HG02981 (cell line): Measurements from ENCODE around the gene DEPDC7.
"Not testable (repeated sequence)": the region's sequence is repeated elsewhere in the genome, so short reads cannot be mapped to it uniquely, and the experiment has no call there.

Experiments used
- ATAC-seq: cut with Tn5 transposase; IDR thresholded peaks from one replicate; pipeline ENCODE4 v1.9.1; 2021; ENCODE audit warnings: mild to moderate bottlenecking, moderate library complexity; ENCODE audit not compliant: unreplicated experiment

The DEPDC7 gene

DNA sequence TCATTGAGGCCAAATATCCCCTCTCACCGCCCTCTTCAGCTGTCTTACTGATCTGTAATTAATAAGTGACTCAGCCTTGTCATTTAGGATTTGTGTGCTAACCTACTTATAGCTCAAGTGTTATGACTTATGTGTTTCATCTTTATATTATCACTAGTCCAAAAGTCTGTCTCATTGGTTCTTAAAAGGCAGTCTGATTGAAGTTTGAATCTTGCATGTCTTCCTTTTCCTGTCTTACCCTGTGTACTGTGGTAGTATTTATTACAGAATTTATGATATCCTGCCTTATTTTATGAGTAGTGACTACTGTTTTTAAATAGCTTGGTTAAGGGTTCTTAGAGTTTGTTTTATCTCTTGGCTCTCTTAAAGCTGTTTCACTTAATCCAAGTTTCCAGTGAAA is 6.3 kb downstream of the DEPDC7 start:
- peak; percentile 62 for ATAC-seq

- no peak for ATAC-seq
Measured at GRCh38 chr11:33025339-33025722, 9.7 kb downstream of the DEPDC7 start.

DNA sequence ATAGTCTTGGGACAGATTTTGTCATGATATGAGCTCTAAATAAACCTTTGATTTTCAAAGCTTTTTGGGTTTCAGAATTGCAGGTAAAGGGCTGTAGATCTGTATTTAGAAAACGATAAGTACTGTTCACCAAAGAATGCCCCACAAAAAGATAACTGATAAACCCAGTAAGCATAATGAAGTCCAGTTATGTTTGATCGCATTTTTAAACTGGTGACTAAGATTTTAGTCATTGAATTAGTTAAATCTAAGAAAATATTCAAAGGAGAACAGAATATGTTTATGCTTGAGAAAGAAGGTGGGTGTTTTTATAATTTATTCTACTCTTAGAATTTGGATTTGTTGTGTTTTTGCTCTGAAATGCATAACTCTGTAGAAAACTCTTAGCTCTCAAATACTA is 11.6 kb downstream of the DEPDC7 start:
- no peak for ATAC-seq

DNA sequence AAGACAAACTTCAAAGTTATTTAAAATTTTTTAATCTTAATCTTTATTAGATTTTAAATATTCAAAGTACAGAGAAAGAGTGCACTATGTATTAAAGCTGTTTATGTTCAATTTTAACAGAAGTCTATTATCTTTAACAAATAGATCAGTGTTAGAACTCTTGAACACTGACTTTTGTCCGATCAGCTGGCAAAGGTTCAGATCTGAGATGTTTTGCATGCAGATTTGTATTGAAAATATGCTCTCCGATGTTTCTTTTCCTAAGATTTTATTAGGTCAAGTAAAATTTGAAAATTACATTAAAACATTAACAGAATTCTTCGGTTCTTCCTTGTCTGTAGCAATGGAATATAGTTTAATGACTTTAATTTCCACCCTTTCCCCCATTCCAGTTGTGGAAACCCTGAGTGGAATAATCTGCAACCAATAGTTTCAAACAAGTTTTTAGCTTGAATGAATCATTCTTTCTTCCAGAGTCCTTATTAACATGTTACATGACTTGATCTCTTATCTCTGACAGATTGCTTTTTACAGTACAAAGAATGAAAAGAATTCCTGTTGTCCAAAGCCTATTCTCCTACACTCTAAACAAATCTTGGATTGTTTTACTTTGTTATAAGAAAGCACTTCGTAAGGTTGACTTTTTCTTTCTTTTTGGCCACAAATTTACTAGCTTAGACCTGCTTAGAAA is 12.3 kb downstream of the DEPDC7 start:
- no peak for ATAC-seq

DNA sequence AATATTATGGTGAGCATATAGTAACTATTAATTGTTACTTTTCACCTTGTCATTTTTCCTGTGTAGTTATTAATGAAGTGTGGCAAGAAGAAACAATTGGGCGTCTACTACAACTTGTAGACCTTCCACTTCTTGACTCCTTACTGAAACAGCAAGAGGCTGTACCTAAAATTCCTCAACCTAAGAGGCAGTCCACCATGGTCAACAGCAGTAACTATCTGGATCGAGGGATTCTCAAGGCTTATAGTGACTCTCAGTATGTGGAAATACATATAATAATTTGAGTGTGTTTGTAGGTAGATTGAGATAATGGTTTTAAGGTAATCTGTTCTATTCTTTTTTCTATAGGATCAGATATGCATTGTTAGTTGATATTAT is 12.8 kb downstream of the DEPDC7 start:
- ATAC-seq: no peak

- not testable (repeated sequence) for ATAC-seq
Measured at GRCh38 chr11:33029218-33029617, 13.5 kb downstream of the DEPDC7 start.

DNA sequence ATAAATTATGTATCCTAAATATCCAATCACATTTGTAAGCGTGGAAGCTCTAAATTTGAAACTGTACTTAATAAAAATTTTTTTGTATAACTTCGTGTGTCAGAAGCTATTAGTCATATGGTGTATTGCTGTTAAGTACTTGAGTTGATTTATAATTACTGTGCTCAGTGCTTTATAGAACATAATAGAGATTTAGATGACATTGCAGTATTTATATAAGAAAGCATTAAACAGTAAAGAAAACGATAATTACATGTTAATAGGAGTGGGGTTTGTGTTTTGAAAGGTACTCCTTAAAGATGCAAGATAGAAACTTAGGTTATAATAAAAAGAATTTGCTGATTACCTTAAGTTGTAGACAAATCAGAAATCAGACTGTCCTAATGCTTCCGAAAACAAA is 17.8 kb downstream of the DEPDC7 start:
- ATAC-seq: no peak

DNA sequence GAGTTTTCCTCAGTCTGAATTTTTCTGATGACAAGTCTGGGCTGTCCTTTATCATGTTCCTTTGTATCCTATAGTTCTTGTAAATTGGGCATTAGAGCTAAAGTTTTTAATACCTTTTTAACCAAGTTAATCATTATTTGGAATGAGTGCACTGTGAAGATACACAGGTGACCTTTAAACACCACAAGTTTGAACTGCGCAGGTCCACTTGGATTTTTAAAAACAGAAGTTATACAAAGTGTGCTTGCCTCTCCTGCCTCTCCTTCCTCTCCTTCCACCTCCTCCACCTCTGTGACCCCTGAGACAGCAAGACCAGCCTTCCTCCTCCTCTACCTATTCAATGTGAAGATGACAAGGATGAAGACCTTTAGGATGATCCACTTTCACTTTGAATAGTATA is 19.3 kb downstream of the DEPDC7 start:
- no peak for ATAC-seq

DNA sequence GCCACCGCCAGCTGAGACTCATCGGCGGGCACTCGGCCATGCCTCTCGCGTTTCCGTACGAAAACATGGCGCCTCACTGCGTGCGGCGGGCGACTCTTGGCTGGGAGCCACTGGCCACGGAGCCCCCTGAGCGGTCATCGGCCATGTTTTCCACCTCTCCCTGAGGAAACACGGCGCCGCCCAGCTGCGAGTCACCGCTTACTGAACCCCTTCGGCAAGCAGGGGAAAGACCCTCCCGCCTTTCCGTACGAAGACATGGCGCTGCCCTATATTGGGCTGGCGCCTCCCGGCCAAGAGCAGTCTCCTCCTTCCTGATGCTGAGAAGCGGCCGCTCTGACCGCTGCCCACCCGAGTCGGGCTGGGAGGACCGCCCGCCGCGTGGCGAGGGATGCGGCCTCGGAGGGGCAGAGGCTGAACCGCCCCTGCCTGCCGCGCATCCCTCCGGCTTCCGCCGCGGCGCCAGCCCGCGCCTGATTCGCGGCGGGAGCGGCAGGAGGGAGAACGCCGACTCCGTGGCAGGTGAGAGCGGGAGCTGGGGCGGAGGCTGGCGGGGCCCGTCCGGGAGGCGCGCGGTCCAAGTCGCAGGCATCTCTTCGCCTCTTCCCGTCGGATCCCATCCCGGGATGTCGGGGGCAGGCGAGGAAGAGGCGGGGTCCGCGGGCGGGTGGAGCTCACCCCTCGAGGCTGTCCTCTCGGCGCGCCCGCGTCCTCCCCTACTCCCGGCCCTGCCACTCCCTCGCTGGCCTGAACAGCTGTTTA is 23.8 kb downstream of the DEPDC7 start, which contains the start of gene TCP11L1:
Gene TCP11L1 (plus strand): TSS at position 299 of the 759 bp plus-strand sequence. CDS start 4,202 bp downstream, outside the sequence.
- ATAC-seq: peak; percentile 71

GRCh38 chr11:33040033-33040861 is 24.6 kb downstream of the DEPDC7 start:
- ATAC-seq: peak; percentile 23

DNA sequence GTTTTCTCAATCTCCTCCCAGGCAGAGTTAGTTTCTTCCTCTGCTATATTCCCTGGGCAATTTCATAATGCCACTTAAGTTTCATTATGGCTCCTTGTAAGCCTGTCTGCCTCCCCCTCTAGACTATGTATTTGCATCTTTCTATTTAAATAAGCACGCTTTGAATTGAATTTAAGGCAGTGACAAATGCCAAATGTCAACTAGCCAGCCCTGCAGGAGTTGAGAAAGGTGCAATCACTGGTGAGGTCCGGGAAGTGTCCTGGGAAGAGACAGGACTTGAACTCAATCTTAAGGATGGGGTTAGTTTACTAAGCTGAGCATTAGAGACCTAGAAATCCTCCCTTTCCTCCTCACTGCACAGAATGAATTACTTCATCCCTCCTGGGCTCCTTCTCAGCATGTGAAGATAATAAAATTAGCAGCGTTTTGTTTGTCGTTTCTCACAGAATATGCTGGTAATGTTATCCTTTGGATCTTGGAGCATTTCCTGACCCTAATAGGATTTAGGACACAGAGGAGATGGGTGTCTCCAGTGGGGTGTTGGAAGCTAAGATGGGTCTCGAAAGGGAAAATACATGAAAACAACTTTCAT is 25.3 kb downstream of the DEPDC7 start:
- no peak for ATAC-seq

DNA sequence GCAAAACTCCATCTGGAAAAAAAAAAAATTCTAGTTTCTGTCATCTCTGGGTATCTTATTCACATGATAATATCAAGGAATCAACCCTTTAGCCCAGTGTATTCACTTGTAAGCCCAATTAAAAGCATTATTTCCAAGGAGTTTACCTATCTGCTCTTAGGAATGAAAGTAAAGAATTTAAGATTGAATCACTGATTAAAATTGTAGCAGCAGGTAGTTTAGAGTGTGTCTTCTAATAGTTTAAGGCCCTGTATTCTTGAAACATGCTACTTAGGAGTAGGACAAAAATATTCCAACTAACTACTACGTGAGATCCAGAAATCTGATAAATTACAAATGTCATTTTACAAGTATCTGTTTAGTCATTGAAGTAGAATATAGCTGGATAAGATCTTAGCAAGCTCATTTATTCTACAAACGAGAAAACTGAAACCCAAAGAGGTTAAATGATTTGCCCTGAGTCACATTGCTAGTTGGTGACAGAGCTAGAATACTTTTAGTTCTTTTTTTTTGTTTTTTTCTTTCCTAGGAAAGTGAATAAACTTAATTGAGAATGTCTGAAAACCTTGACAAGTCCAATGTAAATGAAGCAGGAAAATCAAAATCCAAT is 27.6 kb downstream of the DEPDC7 start:
- no peak for ATAC-seq

DNA sequence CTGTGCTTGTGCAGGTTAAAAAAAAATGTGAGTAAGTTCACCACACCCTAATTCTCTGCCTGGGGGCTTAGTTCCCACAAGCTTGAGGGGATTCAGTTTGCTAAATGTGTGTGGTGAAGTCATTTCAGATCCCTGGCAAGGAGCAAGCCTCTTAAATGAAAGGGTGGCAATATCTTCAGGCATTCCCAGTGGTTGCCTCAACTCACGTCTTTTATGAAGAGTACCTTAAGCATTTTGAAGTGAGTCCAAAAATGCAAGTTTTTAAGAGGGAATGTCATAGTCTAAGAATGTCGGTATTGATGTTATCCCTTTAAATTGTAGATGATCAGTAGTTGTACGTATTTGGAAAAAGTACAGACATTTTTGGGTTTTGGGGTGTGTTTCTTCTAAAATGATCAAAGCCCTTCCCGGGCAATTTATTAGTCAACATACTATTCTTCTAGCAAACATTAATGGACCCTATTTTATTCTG is 28.6 kb downstream of the DEPDC7 start:
- ATAC-seq: no peak

- ATAC-seq: no peak
Measured at GRCh38 chr11:33045551-33046255, 30.0 kb downstream of the DEPDC7 start.

GRCh38 chr11:33048701-33049100 is 33.0 kb downstream of the DEPDC7 start:
- ATAC-seq: not testable (repeated sequence)

DNA sequence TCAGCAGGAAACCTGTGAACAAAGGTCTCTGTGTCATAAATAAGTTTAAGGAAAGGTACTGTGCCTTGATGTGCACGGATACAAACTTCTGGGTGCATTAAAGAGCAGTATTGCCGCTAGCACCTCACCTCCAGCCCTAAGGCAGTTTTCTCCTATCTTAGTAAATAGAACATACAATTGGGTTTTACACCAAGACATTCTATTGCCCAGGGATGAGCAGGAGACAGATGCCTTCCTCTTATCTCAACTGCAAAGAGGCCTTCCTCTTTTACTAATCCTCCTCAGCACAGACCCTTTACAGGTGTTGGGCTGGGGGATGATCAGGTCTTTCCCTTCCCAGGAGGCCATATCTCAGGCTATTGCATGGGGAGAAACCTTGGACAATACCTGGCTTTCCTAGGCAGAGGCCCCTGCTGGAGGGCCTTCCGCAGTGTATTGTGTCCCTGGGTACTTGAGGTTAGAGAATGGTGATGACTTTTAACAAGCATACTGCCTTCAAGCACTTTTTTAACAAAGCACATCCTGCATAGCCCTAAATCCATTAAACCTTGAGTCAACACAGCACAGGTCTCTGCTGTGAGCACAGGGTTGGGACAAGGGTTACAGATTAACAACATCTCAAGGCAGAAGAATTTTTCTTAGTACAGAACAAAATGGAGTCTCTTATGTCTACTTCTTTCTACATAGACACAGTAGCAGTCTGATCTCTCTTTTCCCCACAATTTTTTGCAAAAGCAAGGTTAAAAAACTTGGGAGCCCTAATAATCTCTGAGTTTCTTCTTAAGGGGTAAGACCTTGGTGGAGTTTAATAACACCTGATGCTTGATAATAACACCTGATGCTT is 34.1 kb downstream of the DEPDC7 start:
- not testable (repeated sequence) for ATAC-seq

DNA sequence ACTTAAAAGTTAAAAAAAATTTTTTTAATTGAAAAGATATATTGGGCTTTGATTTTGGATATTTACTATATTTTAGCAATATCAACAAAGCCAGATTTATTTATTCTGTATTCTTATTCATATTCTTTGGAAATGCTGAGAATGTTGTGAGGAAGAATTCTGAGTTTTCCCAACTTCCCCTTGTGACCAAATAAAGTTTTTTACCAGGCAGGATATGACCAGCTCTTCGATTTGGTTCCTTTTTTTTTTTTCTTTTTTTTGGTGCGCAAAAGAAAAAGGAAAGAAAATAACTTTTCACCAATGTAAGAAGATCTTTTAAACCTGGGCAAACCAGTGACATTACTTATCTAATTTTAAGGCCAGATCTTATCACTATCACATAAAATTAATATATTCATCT is 36.6 kb downstream of the DEPDC7 start:
- no peak for ATAC-seq

DNA sequence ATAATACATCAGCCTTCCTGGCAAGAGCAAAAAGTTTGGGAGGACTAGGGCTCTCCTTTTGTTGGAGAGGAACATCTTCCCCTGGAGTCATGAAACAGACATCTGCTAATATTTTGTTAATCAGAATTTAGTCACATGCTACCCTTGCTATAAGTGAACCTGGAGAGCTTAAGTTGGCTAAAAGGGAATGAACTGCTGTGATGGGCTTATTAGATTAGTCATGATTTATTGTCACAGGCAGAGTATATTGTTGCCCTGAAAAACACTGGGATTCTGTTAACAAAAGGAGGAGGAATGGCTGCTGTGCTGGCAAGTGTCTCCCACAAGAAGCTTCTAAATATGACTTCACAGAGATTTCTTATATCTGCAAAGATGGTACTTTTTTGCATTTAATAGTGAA is 39.7 kb downstream of the DEPDC7 start:
- no peak for ATAC-seq

- ATAC-seq: no peak
Measured at GRCh38 chr11:33057284-33057683, 41.6 kb downstream of the DEPDC7 start.
